GM10248 (cell line): Measurements from ENCODE around the gene RASGEF1C.

Experiments used
- CTCF ChIA-PET: fragments of 300-600 bp; sonication (Branson Sonifier 250); formaldehyde crosslinking; extraction: SDS; loops from one replicate; lab custom pipeline; 2021; ENCODE audit warnings: antibody characterized with exemption; lab: Yijun Ruan, JAX
- POLR2A ChIA-PET: fragments of 350-650 bp; sonication (Branson Sonifier 250); formaldehyde crosslinking; extraction: SDS; loops from one replicate; lab custom pipeline; 2020; ENCODE audit warnings: antibody characterized with exemption; lab: Yijun Ruan, JAX
- DNase-seq: peaks from one replicate; pipeline ENCODE4 v3.0.0; 2012; ENCODE audit errors: extremely low spot score
- CTCF ChIP-seq: IDR thresholded peaks from 2 replicates; pipeline ENCODE4 v1.5.1; 2012; ENCODE audit warnings: mild to moderate bottlenecking, low read depth; ENCODE audit errors: extremely low read depth, missing control alignments, control extremely low read depth

Gene RASGEF1C

GRCh38 chr5:180116077-180116999 is 92.7 kb downstream of the RASGEF1C start:
- no peak for DNase-seq
- ChIA-PET CTCF (interaction anchor here (1.4 kb wide), 1 partner anchor 12 kb away, joined by 3 read pairs; no protein-coding TSS in a partner anchor), POLR2A (no interaction called here)
- no peak for TF ChIP-seq CTCF

- ChIA-PET CTCF (interaction anchor here (1.4 kb wide), 1 partner anchor 13 kb away, joined by 3 read pairs; no protein-coding TSS in a partner anchor), POLR2A (no interaction called here)
- no peak for DNase-seq
- TF ChIP-seq CTCF = no peak
These were observed 93.5 kb downstream of the RASGEF1C start for GRCh38 chr5:180115326-180116076.

GRCh38 chr5:180114304-180115003 is 94.6 kb downstream of the RASGEF1C start:
- POLR2A ChIA-PET = no interaction called here

GRCh38 chr5:180113660-180114303 is 95.2 kb downstream of the RASGEF1C start:
- ChIA-PET POLR2A (no interaction called here), CTCF (no interaction called here)
- DNase-seq = no peak
- no peak for TF ChIP-seq CTCF

More at GRCh38 chr5:180114304-180115003, 94.6 kb downstream of the RASGEF1C start:
- CTCF ChIA-PET = no interaction called here
- TF ChIP-seq CTCF = no peak
- DNase-seq = no peak

- DNase-seq = no peak
- no peak for TF ChIP-seq CTCF
- POLR2A ChIA-PET = no interaction called here
- CTCF ChIA-PET = interaction anchor here (1.3 kb wide), 1 partner anchor 216 kb away, joined by 3 read pairs; no protein-coding TSS in a partner anchor
These were observed 96.7 kb downstream of the RASGEF1C start for GRCh38 chr5:180112181-180112861.
